Measurements from ENCODE around the gene PRLR. TPM values are rescaled to one million over a fixed set of nuclear protein-coding genes. Genes with fewer than 3 reads are reported as not detected.
A peak's percentile ranks its signal among the peaks of the same experiment; 100 is the strongest.
"Not testable (repeated sequence)": the region's sequence is repeated elsewhere in the genome, so short reads cannot be mapped to it uniquely, and the experiment has no call there.

Gene PRLR
- total RNA-seq, 2 experiments from 2014 or later, result 0.14 TPM; not detected in 1

DNA sequence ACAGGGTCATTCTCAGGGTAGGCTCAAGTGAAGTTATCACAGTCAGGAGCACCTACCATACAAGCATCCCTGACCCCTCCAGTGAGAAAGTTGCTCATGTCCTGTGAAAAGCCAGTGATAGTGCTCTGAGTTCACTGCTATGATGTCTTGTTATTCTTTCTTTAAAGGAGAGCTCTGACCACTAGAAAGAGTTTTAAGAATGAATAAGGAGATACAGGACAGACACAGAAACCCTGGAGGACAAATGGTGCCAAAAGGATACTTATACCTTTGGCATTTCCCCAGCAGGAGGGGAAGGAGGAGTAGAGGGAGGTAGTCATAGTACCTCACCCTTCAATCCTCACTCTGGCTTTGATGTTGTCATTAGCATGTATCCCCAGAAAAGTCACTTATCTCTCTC is 98.6 kb downstream of the PRLR start:
- peaks cover 50% of the 10 kb centered on the region for H3K27me3 Mint-ChIP-seq
- H3K27ac Mint-ChIP-seq, result no peak overlapping the region
- H3K4me1 Mint-ChIP-seq, result peaks cover 19% of the 10 kb centered on the region
- ATAC-seq (no peak), DNase-seq (no peak)
- H3K36me3 Mint-ChIP-seq, result no peaks in the 10 kb centered on the region
- CTCF ChIA-PET, result no interaction called here
- H3K9me3 Mint-ChIP-seq (ENCODE audit: low read depth), result no peaks in the 10 kb centered on the region
- no peak overlapping the region for H3K4me3 Mint-ChIP-seq

DNA sequence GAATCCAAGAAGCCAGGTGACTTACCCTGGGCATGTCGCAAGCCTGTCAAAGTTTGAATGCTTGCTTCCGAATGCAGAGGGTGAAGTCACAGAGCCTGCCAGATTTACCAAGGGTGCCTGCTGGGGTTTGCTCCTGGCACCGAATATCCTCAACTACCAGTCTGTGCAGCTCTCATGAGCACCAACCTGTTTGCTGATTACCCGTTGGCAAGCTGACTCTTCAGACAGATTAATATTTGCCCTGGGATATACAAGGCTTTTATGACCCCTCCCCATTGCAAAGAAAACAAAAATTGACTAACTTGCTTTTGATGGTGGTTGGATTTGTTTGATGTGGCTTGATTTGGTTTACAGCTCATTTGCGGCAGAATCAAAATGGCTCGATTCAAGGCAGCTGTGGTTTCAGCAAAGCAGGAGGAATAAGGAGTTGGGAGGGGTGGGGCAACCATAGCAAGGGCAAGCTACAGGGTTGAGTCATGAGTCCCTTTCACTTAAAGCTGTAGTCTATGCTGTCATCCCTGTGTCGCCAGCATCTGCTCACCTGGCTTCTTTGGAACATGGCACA is 100.3 kb downstream of the PRLR start:
- DNase-seq (peak; percentile 59), ATAC-seq (peak; percentile 83)
- Mint-ChIP-seq H3K27me3 (peaks cover 59% of the 10 kb centered on the region), H3K36me3 (no peaks in the 10 kb centered on the region), H3K4me3 (no peak overlapping the region), H3K4me1 (peaks cover 19% of the 10 kb centered on the region), H3K27ac (no peak overlapping the region), H3K9me3 (ENCODE audit: low read depth) (no peaks in the 10 kb centered on the region)
- CTCF ChIA-PET, result interaction anchor here (1.3 kb wide), 1 partner anchor 796 kb away, joined by 3 read pairs; no protein-coding TSS in a partner anchor

DNA sequence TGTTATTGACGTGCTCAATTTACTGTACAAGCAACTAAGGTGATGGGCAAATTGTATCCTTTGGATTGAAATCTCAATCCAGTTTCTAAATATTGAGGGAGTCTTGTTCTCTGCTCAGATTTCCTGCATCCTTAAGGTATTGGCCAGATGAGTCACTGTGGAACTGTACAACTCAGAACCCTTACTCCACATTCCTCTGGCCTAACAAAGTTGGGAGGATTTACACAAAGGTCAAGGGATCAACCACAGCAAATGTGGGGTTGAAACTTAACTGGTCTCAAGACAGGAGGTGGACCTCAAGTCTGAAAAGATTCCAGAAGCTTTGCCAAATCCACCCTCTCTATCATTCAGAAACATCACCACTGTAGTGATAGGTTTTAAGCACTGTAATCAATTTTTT is 101.0 kb downstream of the PRLR start:
- no peak for ATAC-seq
- H3K9me3 Mint-ChIP-seq (ENCODE audit: low read depth), result no peaks in the 10 kb centered on the region
- H3K27ac Mint-ChIP-seq, result no peak overlapping the region
- no peak overlapping the region for H3K4me3 Mint-ChIP-seq
- CTCF ChIA-PET, result interaction anchor here (1.3 kb wide), 1 partner anchor 797 kb away, joined by 3 read pairs; no protein-coding TSS in a partner anchor
- peaks cover 55% of the 10 kb centered on the region for H3K27me3 Mint-ChIP-seq
- peaks cover 19% of the 10 kb centered on the region for H3K4me1 Mint-ChIP-seq
- H3K36me3 Mint-ChIP-seq, result no peaks in the 10 kb centered on the region
- DNase-seq, result no peak

DNA sequence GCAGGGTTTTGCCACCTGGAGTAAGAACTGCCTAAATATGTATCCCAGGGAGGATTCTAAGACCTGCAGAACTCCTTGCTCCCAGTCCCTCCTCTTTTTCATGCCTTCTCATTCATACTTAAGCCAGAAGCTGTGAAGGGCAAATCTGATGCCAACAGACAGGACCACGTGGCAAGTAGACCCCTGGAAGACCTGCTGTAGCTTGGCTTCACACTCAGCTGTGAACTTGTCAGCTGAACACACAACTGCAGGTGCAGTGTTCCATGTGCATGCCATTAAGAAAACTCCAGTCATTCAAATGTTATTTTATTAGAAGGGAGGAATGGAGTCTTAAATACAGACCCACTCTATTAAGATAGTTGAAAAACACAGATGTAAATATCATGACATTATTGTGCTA is 103.3 kb downstream of the PRLR start:
- Mint-ChIP-seq H3K4me1 (peaks cover 19% of the 10 kb centered on the region), H3K36me3 (no peaks in the 10 kb centered on the region), H3K27me3 (peaks cover 49% of the 10 kb centered on the region), H3K9me3 (ENCODE audit: low read depth) (no peaks in the 10 kb centered on the region), H3K27ac (no peak overlapping the region), H3K4me3 (no peak overlapping the region)
- CTCF ChIA-PET, result no interaction called here
- ATAC-seq (no peak), DNase-seq (no peak)

DNA sequence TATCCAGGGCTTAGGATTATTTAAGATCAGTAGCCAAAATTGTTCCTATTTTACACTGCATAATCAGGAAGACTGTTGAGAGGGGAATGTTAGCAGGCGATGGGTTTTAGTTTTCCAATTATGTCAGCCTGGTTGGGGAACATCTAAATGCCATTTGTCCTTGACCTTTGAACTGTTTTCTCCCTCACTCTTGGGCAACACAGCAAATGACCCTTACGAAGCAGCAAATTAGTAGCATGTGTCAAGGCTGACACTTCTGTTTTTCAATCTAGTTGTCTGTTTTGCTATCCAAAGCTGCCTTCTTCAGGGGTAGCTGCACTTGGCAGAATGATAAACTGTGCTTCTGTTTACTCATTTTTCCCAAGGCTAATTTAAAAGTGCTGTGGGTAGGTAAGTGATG is 104.5 kb downstream of the PRLR start:
- ATAC-seq (no peak), DNase-seq (no peak)
- Mint-ChIP-seq H3K27me3 (peaks cover 42% of the 10 kb centered on the region), H3K9me3 (ENCODE audit: low read depth) (no peaks in the 10 kb centered on the region), H3K4me1 (peaks cover 19% of the 10 kb centered on the region), H3K27ac (no peak overlapping the region), H3K4me3 (no peak overlapping the region), H3K36me3 (no peaks in the 10 kb centered on the region)
- CTCF ChIA-PET, result no interaction called here

DNA sequence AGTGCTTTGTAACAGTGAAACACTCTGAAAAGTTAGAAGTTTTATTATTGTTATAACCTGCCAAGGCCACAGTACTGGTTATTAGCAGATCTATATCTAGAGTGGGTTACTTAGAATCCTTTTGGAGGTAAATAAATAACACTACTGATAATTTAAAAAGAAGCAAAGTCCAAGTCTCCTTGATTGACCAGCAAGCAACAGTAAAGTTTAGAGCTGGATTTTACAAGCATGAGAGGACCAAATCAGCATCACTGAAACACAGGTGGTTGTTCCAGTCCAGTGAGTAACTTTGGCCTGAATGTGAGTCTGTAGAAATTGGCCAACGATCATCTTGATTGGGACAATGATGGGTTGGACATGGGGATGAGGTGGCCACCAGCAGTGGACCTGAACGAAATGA is 105.4 kb downstream of the PRLR start:
- H3K36me3 Mint-ChIP-seq, result no peaks in the 10 kb centered on the region
- H3K9me3 Mint-ChIP-seq (ENCODE audit: low read depth), result no peaks in the 10 kb centered on the region
- CTCF ChIA-PET, result no interaction called here
- DNase-seq, result no peak
- ATAC-seq, result no peak
- peaks cover 34% of the 10 kb centered on the region for H3K27me3 Mint-ChIP-seq
- H3K27ac Mint-ChIP-seq, result no peak overlapping the region
- H3K4me1 Mint-ChIP-seq, result peaks cover 11% of the 10 kb centered on the region
- H3K4me3 Mint-ChIP-seq, result no peak overlapping the region

DNA sequence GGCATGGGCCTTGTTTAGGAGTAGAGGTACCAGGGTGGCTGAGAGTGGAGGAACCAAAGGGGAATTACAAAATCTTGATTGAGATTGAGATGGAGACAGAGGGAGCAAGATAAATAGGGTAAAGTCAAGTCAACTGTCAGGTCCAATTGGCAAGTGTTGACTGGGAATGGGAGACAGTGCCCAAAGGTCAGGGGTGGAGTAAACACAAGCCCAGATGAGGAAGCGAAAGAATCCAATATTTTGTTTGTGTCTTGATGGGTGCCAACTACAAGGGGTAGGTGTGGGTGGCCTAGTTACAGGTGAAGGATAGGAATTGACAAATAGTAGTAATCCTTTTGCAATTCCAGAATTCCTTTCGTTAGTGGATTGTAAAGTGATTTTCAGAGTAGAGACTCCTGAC is 107.5 kb downstream of the PRLR start:
- DNase-seq (no peak), ATAC-seq (no peak)
- Mint-ChIP-seq H3K27ac (no peak overlapping the region), H3K4me3 (no peak overlapping the region), H3K4me1 (no peaks in the 10 kb centered on the region), H3K27me3 (peaks cover 20% of the 10 kb centered on the region), H3K36me3 (no peaks in the 10 kb centered on the region), H3K9me3 (ENCODE audit: low read depth) (no peaks in the 10 kb centered on the region)
- CTCF ChIA-PET, result no interaction called here

DNA sequence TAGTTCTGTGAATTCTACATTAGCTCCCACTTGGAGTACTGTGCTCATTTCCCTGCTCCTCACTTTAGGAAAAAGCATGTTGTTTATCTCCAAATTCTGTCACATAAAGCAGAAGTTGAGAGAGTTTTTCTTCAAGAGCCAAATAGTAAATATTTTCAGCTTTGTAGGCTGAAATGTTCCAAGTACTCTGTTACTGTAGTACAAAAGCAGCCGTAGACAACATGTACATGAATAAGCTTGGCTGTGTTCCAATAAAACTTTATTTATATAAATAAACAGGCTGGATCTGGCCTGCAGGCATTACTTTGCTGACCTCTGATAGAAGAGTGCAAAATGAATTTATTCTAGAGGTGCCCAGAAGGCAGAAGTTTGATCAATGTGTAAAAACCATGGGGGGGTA is 109.6 kb downstream of the PRLR start:
- DNase-seq (no peak), ATAC-seq (no peak)
- Mint-ChIP-seq H3K27ac (no peak overlapping the region), H3K4me1 (no peaks in the 10 kb centered on the region), H3K4me3 (no peak overlapping the region), H3K36me3 (no peaks in the 10 kb centered on the region), H3K27me3 (peaks cover 10% of the 10 kb centered on the region), H3K9me3 (ENCODE audit: low read depth) (no peaks in the 10 kb centered on the region)
- CTCF ChIA-PET, result no interaction called here

DNA sequence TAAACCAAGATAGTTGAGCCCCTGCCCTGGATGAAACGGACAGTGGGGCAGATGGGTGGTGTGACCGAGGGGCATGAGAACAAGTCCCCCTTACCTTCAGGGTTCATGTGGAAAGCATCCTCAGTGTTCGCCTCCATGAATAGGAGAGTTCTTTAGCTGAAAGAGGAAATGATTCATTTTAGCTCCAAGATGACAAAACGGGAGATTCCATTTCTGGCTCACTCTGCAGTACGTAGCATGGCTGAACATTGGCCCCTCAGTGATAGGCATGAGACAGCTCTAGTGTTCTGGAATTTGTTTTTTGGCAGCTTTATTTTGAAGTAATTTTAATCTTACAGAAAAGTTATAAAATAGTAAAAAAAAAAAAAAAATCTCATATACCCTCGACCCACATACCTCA is 112.3 kb downstream of the PRLR start:
- Mint-ChIP-seq H3K9me3 (ENCODE audit: low read depth) (no peaks in the 10 kb centered on the region), H3K36me3 (no peaks in the 10 kb centered on the region), H3K27me3 (peaks cover 5% of the 10 kb centered on the region), H3K4me3 (no peak overlapping the region), H3K4me1 (no peaks in the 10 kb centered on the region), H3K27ac (no peak overlapping the region)
- ATAC-seq (no peak), DNase-seq (no peak)
- CTCF ChIA-PET, result no interaction called here

DNA sequence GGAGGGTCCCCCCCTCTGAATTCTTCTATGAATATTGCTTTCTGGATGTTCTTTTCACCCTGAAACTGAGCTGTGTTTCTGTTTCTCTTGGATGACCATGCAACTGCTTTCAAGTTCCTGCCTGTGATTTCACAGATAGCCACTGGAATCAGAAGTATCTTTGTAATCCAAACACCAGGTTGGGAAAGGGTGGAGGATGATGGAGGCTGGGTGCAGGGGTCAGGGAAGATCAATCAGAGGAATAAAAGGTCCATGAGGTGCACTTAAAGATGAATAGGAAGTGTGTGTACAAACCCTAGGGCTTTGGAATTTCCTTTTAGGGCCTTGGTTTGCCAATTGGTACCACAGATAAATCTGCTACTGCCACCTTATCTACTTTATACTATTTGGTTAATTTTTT is 114.4 kb downstream of the PRLR start:
- Mint-ChIP-seq H3K27me3 (peaks cover under 1% of the 10 kb centered on the region), H3K36me3 (no peaks in the 10 kb centered on the region), H3K4me3 (no peak overlapping the region), H3K27ac (no peak overlapping the region), H3K4me1 (no peaks in the 10 kb centered on the region), H3K9me3 (ENCODE audit: low read depth) (no peaks in the 10 kb centered on the region)
- ATAC-seq (no peak), DNase-seq (no peak)
- CTCF ChIA-PET, result no interaction called here

DNA sequence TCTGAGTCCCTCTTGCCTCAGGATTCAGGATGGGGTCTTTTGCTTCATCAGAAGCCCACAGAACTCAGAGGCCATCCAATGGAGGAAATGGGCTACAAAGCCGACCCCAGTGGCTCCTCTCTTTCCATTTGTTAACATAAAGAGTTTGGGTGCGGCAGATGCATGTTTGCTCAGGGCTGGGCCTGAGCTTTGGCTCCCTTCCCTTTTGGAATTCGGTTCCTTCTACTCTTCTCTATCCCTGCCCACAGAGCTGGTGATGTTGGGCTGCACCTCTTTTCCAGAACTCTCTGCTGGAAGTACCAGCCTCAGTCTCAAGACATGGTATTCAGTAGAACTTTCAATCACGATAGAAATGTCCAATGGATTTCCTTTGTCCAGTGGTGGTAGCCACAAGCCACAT is 115.6 kb downstream of the PRLR start:
- no peak overlapping the region for H3K27ac Mint-ChIP-seq
- H3K4me1 Mint-ChIP-seq, result no peaks in the 10 kb centered on the region
- no peaks in the 10 kb centered on the region for H3K36me3 Mint-ChIP-seq
- DNase-seq (no peak), ATAC-seq (no peak)
- CTCF ChIA-PET, result no interaction called here
- H3K4me3 Mint-ChIP-seq, result no peak overlapping the region
- no peaks in the 10 kb centered on the region for H3K9me3 Mint-ChIP-seq (ENCODE audit: low read depth)
- peaks cover 3% of the 10 kb centered on the region for H3K27me3 Mint-ChIP-seq

DNA sequence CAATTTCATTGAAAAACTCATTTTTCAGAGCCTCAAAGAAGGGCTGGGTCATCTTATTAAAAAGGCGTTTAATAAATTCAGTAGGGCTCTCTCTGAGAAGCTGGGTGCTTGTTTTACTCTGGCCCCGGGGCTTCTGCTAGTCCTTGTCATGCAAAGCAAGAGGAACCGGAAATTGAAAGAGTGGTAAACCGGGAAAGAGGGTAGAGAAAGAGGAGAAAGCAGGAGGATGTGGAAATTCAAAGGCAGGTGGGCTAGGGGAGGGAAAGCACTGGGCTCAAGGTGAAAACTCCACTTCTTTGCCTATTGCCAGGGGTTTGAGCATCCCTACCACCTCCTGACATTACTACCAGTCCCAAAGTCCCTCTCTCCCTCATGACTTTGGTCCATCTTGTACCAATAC is 118.0 kb downstream of the PRLR start:
- Mint-ChIP-seq H3K27me3 (peaks cover 9% of the 10 kb centered on the region), H3K4me3 (no peak overlapping the region), H3K9me3 (ENCODE audit: low read depth) (no peaks in the 10 kb centered on the region), H3K36me3 (no peaks in the 10 kb centered on the region), H3K4me1 (no peaks in the 10 kb centered on the region), H3K27ac (no peak overlapping the region)
- CTCF ChIA-PET, result no interaction called here
- ATAC-seq (no peak), DNase-seq (no peak)

DNA sequence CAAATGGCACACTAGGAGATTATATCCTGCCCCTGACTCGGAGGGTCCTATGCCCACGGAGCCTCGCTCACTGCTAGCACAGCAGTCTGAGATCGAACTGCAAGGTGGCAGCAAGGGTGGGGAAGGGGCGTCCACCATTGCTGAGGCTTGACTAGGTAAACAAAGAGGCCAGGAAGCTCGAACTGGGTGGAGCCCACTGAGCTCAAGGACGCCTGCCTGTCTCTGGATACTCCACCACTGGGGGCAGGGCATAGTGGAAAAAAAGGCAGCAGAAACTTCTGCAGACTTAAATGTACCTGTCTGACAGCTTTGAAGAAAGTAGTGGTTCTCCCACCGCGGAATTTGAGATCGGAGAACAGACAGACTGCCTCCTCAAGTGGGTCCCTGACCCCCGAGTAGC is 125.7 kb downstream of the PRLR start:
- H3K4me3 Mint-ChIP-seq; CTCF ChIA-PET; H3K4me1 Mint-ChIP-seq; ATAC-seq; DNase-seq; H3K36me3 Mint-ChIP-seq; H3K9me3 Mint-ChIP-seq (ENCODE audit: low read depth); H3K27ac Mint-ChIP-seq: not testable (repeated sequence)
- peaks cover 22% of the 10 kb centered on the region for H3K27me3 Mint-ChIP-seq

DNA sequence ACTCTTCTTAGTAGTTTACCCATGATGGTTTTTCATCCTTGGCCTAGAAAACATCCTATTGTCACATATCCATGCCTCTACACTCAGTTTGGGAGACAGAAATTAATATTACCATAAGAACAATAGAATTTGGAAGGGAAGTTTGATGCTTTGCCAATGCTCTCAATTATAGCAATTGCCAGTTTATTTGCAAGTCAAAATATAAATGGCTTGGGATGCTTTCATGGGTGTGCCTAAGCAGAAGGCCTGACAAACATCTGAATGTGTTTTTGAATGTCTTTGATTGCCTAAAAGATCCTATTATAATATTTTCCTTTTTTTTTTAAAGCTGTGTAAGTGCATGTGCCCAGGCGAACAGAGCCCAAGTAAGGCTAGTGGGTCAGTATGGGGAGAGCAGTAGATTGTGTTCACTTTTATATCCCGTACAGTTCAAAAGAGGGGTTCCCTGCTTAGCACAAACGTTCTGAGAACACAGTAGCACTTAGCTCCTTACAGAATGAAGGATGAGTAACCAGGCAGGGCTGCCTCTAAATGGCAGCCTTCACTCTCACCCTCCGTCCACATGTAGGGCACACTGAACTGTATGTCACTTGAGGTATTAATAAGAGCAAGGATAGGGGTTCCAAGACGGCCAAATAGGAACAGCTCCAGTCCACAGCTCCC is 126.5 kb downstream of the PRLR start:
- H3K4me3 Mint-ChIP-seq, result no peak overlapping the region

More for the DNA sequence above, 126.5 kb downstream of the PRLR start:
- Mint-ChIP-seq H3K9me3 (ENCODE audit: low read depth) (no peaks in the 10 kb centered on the region), H3K36me3 (no peaks in the 10 kb centered on the region), H3K27me3 (peaks cover 22% of the 10 kb centered on the region), H3K27ac (no peak overlapping the region), H3K4me1 (no peaks in the 10 kb centered on the region)
- no peak for DNase-seq
- no peak for ATAC-seq
- CTCF ChIA-PET, result no interaction called here

Data from activated CD8-positive, alpha-beta memory T cell treated with anti-CD3 and anti-CD28 coated beads, Interleukin-2, amount 10 ng/mL, durations not matched to agents 7 days and 5 days (primary cell).